Stimulated activated CD4-positive, alpha-beta T cell treated with anti-CD3 and anti-CD28 coated beads, TNF-alpha, amount 100 ng/mL, for 4 hours (primary cell): ENCODE results near the gene G6PC1.
"Not testable (repeated sequence)": the region's sequence is repeated elsewhere in the genome, so short reads cannot be mapped to it uniquely, and the experiment has no call there.

Experiments
- DNase-seq, 3 experiments: peaks; one replicate each; pipeline ENCODE4 v3.0.0-alpha.2; 2020; ENCODE audit warnings: low read depth in 3 of 3

G6PC1 gene

GRCh38 chr17:42901535-42902229 is 1.1 kb downstream of the G6PC1 start:
- no peak for DNase-seq

- DNase-seq, result no peak
These were observed 3.5 kb downstream of the G6PC1 start for GRCh38 chr17:42904110-42904469.

GRCh38 chr17:42906772-42907446 is 6.3 kb downstream of the G6PC1 start:
- no peak for DNase-seq

GRCh38 chr17:42908872-42909700 is 8.5 kb downstream of the G6PC1 start:
- no peak for DNase-seq

- DNase-seq, result no peak
These were observed 12.9 kb downstream of the G6PC1 start for GRCh38 chr17:42913522-42913921.

- no peak for DNase-seq
These were observed 13.5 kb downstream of the G6PC1 start for GRCh38 chr17:42913981-42914617.

- not testable (repeated sequence) for DNase-seq
These were observed 14.7 kb downstream of the G6PC1 start for GRCh38 chr17:42915288-42915687.

GRCh38 chr17:42916388-42917235 is 16.0 kb downstream of the G6PC1 start:
- DNase-seq, result not testable (repeated sequence)

GRCh38 chr17:42917236-42917603 is 16.6 kb downstream of the G6PC1 start:
- DNase-seq, result no peak

GRCh38 chr17:42918902-42919521 is 18.4 kb downstream of the G6PC1 start:
- DNase-seq, result no peak

GRCh38 chr17:42919522-42920077 is 19.0 kb downstream of the G6PC1 start:
- not testable (repeated sequence) for DNase-seq

GRCh38 chr17:42920106-42920900 is 19.7 kb downstream of the G6PC1 start:
- DNase-seq, result no peak

- no peak for DNase-seq
These were observed 20.3 kb downstream of the G6PC1 start for GRCh38 chr17:42920922-42921321.

- no peak for DNase-seq
These were observed 21.7 kb downstream of the G6PC1 start for GRCh38 chr17:42922294-42922693.

GRCh38 chr17:42923472-42923871 is 22.9 kb downstream of the G6PC1 start:
- not testable (repeated sequence) for DNase-seq

GRCh38 chr17:42924891-42925290 is 24.3 kb downstream of the G6PC1 start:
- DNase-seq, result no peak

- DNase-seq, result no peak
These were observed 28.3 kb downstream of the G6PC1 start for GRCh38 chr17:42928714-42929496.

GRCh38 chr17:42929497-42929844 is 28.9 kb downstream of the G6PC1 start:
- no peak for DNase-seq
